H9 (cell line): Measurements from ENCODE around the gene GPRIN1. TPM values are rescaled to one million over a fixed set of nuclear protein-coding genes. Genes with fewer than 3 reads are reported as not detected.

Experiments used
- DNase-seq: peaks from one replicate; pipeline ENCODE4 v3.0.0-alpha.2; 2017
- H2AFZ ChIP-seq: one replicate; pipeline ENCODE4 v1.6.1; 2013; ENCODE audit warnings: mild to moderate bottlenecking, low read length, control low read depth, moderate library complexity
- H2AK5ac ChIP-seq: 2 replicates; pipeline ENCODE4 v1.6.1; 2013; ENCODE audit warnings: low read length, control low read depth, mixed read lengths; ENCODE audit not compliant: insufficient read length
- H2BK120ac ChIP-seq: one replicate; pipeline ENCODE4 v1.6.1; 2013; ENCODE audit warnings: low read depth, mild to moderate bottlenecking, low read length, control low read depth, inconsistent platforms; ENCODE audit not compliant: poor library complexity, severe bottlenecking
- H2BK12ac ChIP-seq: 2 replicates; pipeline ENCODE4 v1.6.1; 2013; ENCODE audit warnings: low read length, control low read depth, mixed read lengths, low read depth; ENCODE audit not compliant: insufficient read length
- H2BK15ac ChIP-seq: 2 replicates; pipeline ENCODE4 v1.6.1; 2013; ENCODE audit warnings: low read depth, low read length, control low read depth
- H2BK20ac ChIP-seq: one replicate; pipeline ENCODE4 v1.6.1; 2013; ENCODE audit warnings: low read depth, mild to moderate bottlenecking, low read length, control low read depth, inconsistent platforms; ENCODE audit not compliant: poor library complexity, severe bottlenecking
- H2BK5ac ChIP-seq: 2 replicates; pipeline ENCODE4 v1.6.1; 2013; ENCODE audit warnings: low read length, control low read depth, mixed read lengths; ENCODE audit not compliant: insufficient read length
- H3K14ac ChIP-seq: 2 replicates; pipeline ENCODE4 v1.6.1; 2013; ENCODE audit warnings: low read length, control low read depth; ENCODE audit not compliant: insufficient read depth
- H3K18ac ChIP-seq: 2 replicates; pipeline ENCODE4 v1.6.1; 2013; ENCODE audit warnings: low read depth, mild to moderate bottlenecking, mixed read lengths, low read length, control low read depth; ENCODE audit not compliant: insufficient read length
- H3K23ac ChIP-seq: 2 replicates; pipeline ENCODE4 v1.6.1; 2013; ENCODE audit warnings: low read length, control low read depth, mixed read lengths, low read depth; ENCODE audit not compliant: insufficient read length
- H3K23me2 ChIP-seq: 2 replicates; pipeline ENCODE4 v1.6.1; 2013; ENCODE audit warnings: low read depth, mild to moderate bottlenecking, mixed read lengths, low read length, control low read depth; ENCODE audit not compliant: insufficient read length, poor library complexity, severe bottlenecking
- H3K27ac ChIP-seq: 2 replicates; pipeline ENCODE4 v1.5.1; 2013; ENCODE audit warnings: low read length, control low read depth, mixed read lengths, low read depth; ENCODE audit not compliant: insufficient read length
- H3K27me3 ChIP-seq: 2 replicates; pipeline ENCODE4 v1.6.1; 2013; ENCODE audit warnings: low read length, control low read depth, inconsistent platforms; ENCODE audit not compliant: insufficient read depth
- H3K4ac ChIP-seq: 2 replicates; pipeline ENCODE4 v1.6.1; 2013; ENCODE audit warnings: low read depth, mild to moderate bottlenecking, control low read depth, inconsistent platforms, low read length, moderate library complexity
- H3K4me1 ChIP-seq: 2 replicates; pipeline ENCODE4 v1.6.1; 2013; ENCODE audit warnings: low read length, control low read depth, inconsistent platforms; ENCODE audit not compliant: insufficient read depth
- H3K4me2 ChIP-seq: 2 replicates; pipeline ENCODE4 v1.6.1; 2013; ENCODE audit warnings: low read length, control low read depth, mixed read lengths; ENCODE audit not compliant: insufficient read length, insufficient read depth
- H3K56ac ChIP-seq: 2 replicates; pipeline ENCODE4 v1.6.1; 2013; ENCODE audit warnings: low read depth, mild to moderate bottlenecking, mixed read lengths, low read length, control low read depth; ENCODE audit not compliant: insufficient read length
- H3K79me1 ChIP-seq: 2 replicates; pipeline ENCODE4 v1.6.1; 2013; ENCODE audit warnings: low read depth, mild to moderate bottlenecking, moderate library complexity, low read length, control low read depth, inconsistent platforms; ENCODE audit not compliant: insufficient read depth, poor library complexity, severe bottlenecking
- H3K79me2 ChIP-seq: 2 replicates; pipeline ENCODE4 v1.6.1; 2013; ENCODE audit warnings: low read length, control low read depth, inconsistent platforms; ENCODE audit not compliant: insufficient read depth
- H3K9ac ChIP-seq: 2 replicates; pipeline ENCODE4 v1.6.1; 2013; ENCODE audit warnings: low read length, control low read depth, mixed read lengths; ENCODE audit not compliant: insufficient read length; ENCODE audit errors: extremely low read depth
- H3K9me3 ChIP-seq: one replicate; pipeline ENCODE4 v1.6.1; 2013; ENCODE audit warnings: low read depth, low read length, inconsistent platforms; ENCODE audit not compliant: control insufficient read depth
- H3T11ph ChIP-seq: one replicate; pipeline ENCODE4 v1.6.1; 2013; ENCODE audit warnings: mild to moderate bottlenecking, low read length, control low read depth, inconsistent platforms
- H4K20me1 ChIP-seq: one replicate; pipeline ENCODE4 v1.6.1; 2013; ENCODE audit not compliant: control insufficient read depth, insufficient read length, insufficient read depth
- H4K5ac ChIP-seq: 2 replicates; pipeline ENCODE4 v1.6.1; 2013; ENCODE audit warnings: low read depth, mild to moderate bottlenecking, mixed read lengths, low read length, control low read depth; ENCODE audit not compliant: insufficient read length
- H4K8ac ChIP-seq: replicated peaks from 2 replicates; pipeline ENCODE4 v1.6.1; 2013; ENCODE audit warnings: low read length, control low read depth, mixed read lengths, low read depth; ENCODE audit not compliant: insufficient read length
- H4K91ac ChIP-seq: 2 replicates; pipeline ENCODE4 v1.6.1; 2013; ENCODE audit warnings: low read depth, mild to moderate bottlenecking, moderate library complexity, mixed read lengths, low read length, control low read depth; ENCODE audit not compliant: insufficient read length
- H3K27ac Mint-ChIP-seq, 3 experiments: 2 replicates in 2 of 3; 3 replicates in 1 of 3; pipeline ENCODE4 v1.8.0; 2020 to 2021; ENCODE audit warnings: mixed read lengths in 3 of 3, mild to moderate bottlenecking in 1 of 3, moderate library complexity in 1 of 3
- H3K27me3 Mint-ChIP-seq: 2 replicates; pipeline ENCODE4 v1.8.0; 2021; ENCODE audit warnings: low read depth, mild to moderate bottlenecking, moderate library complexity, mixed read lengths
- H3K36me3 Mint-ChIP-seq, 3 experiments: 2 replicates in 2 of 3; 3 replicates in 1 of 3; pipeline ENCODE4 v1.8.0; 2020 to 2021; ENCODE audit warnings: low read depth in 3 of 3, mixed read lengths in 3 of 3; ENCODE audit not compliant: insufficient read depth in 1 of 3
- H3K4me1 Mint-ChIP-seq, 2 experiments: 2 replicates each; pipeline ENCODE4 v1.8.0; 2020; ENCODE audit warnings: mixed read lengths in 2 of 2
- H3K4me3 Mint-ChIP-seq, 2 experiments: 2 replicates in 1 of 2; 3 replicates in 1 of 2; pipeline ENCODE4 v1.8.0; 2020 to 2021; ENCODE audit warnings: mild to moderate bottlenecking in 2 of 2, mixed read lengths in 2 of 2, moderate library complexity in 1 of 2
- H3K9me3 Mint-ChIP-seq, 2 experiments: 2 replicates in 1 of 2; 3 replicates in 1 of 2; pipeline ENCODE4 v1.8.0; 2020; ENCODE audit warnings: mild to moderate bottlenecking in 2 of 2, mixed read lengths in 2 of 2, moderate library complexity in 1 of 2
- WGBS: extraction: QIAGEN DNeasy Blood & Tissue Kit; methylation state at CpG from one replicate; pipeline ENCODE4 v1.1.7; 2013; ENCODE audit warnings: missing lambda C conversion rate, low lambda C conversion rate, mixed read lengths; ENCODE audit not compliant: insufficient read length; ENCODE audit errors: extremely low coverage; 5-methylcytosine and 5-hydroxymethylcytosine counted together
- total RNA-seq: library from RNA; stranded (reverse); gene quantifications from 2 replicates; pipeline ENCODE4 v1.2.1, GENCODE V29; 2021
- TF ChIP-seq, protein P1 (sequence below): fragments of 200-600 bp; sonication (generic); conservative IDR thresholded peaks from 3 replicates; pipeline ENCODE4 v1.8.0; 2021; ENCODE audit warnings: antibody characterized with exemption, mild to moderate bottlenecking

GPRIN1 gene
- total RNA-seq, 1 experiment from 2014 or later, result 10.8 TPM

DNA sequence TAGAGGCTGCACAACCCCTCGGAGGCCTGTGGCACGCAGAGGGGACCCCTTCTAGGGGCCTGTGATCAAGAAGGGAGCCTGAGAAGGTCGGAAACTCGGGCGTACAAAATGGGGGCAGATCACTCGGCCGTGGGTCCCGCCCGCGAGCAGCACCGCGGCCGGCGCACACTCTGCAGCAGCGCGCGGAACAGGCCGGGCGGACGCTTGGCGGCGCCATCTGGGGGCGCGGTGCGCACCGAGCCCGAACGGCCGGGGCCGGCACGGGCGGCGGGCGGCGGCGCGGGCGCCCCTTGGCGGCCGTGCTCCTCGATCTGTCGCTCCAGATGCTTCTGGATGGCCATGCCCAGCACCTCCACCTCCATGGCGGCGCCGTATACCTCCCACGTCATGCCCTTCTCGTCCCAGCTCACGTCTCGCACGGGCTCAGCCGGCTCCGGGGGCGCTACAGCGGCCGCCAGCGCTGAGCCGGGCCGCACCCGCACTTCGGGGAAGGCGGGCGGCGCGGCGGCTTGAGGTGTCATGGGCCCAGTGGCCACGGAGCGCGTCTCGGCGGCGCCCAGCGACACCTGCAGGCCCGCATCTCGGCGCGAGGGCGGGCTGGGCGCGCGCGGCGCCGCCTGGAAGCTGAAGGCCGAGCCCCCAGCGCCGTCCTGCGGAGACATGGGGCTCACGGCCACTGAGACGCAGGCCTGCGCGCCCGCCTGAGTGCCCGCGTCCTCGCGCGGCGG, 13.1 kb downstream of the GPRIN1 start:
- TF ChIP-seq, protein P1, sequence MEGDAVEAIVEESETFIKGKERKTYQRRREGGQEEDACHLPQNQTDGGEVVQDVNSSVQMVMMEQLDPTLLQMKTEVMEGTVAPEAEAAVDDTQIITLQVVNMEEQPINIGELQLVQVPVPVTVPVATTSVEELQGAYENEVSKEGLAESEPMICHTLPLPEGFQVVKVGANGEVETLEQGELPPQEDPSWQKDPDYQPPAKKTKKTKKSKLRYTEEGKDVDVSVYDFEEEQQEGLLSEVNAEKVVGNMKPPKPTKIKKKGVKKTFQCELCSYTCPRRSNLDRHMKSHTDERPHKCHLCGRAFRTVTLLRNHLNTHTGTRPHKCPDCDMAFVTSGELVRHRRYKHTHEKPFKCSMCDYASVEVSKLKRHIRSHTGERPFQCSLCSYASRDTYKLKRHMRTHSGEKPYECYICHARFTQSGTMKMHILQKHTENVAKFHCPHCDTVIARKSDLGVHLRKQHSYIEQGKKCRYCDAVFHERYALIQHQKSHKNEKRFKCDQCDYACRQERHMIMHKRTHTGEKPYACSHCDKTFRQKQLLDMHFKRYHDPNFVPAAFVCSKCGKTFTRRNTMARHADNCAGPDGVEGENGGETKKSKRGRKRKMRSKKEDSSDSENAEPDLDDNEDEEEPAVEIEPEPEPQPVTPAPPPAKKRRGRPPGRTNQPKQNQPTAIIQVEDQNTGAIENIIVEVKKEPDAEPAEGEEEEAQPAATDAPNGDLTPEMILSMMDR, result peak; percentile 35; the same call in 2 of the 3 replicates
- Histone ChIP-seq H3K9ac (no peak overlapping the region), H4K20me1 (peaks cover 2% of the 10 kb centered on the region), H3K27me3 (no peaks in the 10 kb centered on the region), H4K91ac (no peak overlapping the region), H3K23ac (no peak overlapping the region), H3K27ac (no peak overlapping the region), H3K79me1 (no peaks in the 10 kb centered on the region), H3K14ac (no peak overlapping the region), H2BK15ac (no peak overlapping the region), H3K4ac (no peak overlapping the region), H3K23me2 (no peaks in the 10 kb centered on the region), H3K4me2 (no peak overlapping the region), H3K56ac (no peak overlapping the region), H3K79me2 (no peaks in the 10 kb centered on the region), H3T11ph (no peak overlapping the region), H2BK20ac (no peak overlapping the region), H4K5ac (no peak overlapping the region), H2AFZ (no peak overlapping the region), H2BK12ac (no peak overlapping the region), H3K9me3 (no peaks in the 10 kb centered on the region), H2AK5ac (no peak overlapping the region), H2BK120ac (no peak overlapping the region), H4K8ac (no peak overlapping the region), H3K18ac (no peak overlapping the region), H2BK5ac (no peak overlapping the region), H3K4me1 (no peaks in the 10 kb centered on the region)
- whole genome bisulfite sequencing, result no CpG with 5 or more reads among the region's 98 CpGs
- H3K9me3 Mint-ChIP-seq, result no peaks in the 10 kb centered on the region; a peak in 1 of 5 replicates
- no peak overlapping the region; a peak in 1 of 7 replicates for H3K27ac Mint-ChIP-seq
- peaks cover 4% of the 10 kb centered on the region in 2 experiments; a peak in 3 of 4 replicates for H3K4me1 Mint-ChIP-seq
- H3K27me3 Mint-ChIP-seq, result peaks cover 24% of the 10 kb centered on the region
- DNase-seq, result peak; percentile 76
- H3K4me3 Mint-ChIP-seq, result peak overlapping the region in 1 of 2 experiments; percentile 30; a peak in 2 of 5 replicates
- peaks cover 4 to 12% (median 6%) of the 10 kb centered on the region in 3 experiments; a peak in 6 of 7 replicates for H3K36me3 Mint-ChIP-seq
